IPS-NIHi11 (cell line): ENCODE data around the gene SRGAP3.

Experiments used
- DNase-seq: peaks from one replicate; pipeline ENCODE4 v3.0.0; 2012; ENCODE audit warnings: mixed read lengths, low spot score

SRGAP3 gene

DNA sequence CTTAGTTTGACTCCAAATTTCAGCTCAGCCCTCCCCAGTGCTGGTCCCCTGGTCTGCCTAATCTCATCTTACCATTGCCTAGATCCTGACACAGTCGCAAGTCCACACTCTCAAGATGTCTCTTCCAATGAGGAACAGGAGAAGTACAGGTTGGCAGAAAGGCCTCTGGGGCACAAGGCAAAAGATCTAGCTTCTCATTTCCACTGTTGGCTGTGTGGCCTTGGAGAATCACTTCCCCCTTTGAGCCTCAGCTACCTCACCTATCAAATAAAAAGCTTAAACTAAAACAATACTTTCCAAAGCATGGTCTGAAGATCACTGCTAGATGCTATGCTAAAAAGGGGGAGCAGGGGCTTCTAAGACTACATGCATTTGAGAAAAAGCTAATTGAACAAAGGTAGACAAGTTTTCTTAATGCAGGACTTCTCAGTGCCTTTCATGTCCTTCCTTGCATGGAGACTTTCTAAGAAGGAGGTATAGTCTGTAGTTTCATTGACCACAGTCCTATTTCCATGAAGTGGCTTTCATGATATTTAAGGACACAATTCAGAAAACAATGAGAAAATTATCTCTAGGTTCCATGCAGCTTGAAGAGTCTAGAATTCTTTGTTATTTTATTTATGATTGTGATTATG, 168.1 kb downstream of the SRGAP3 start:
- no peak for DNase-seq

DNA sequence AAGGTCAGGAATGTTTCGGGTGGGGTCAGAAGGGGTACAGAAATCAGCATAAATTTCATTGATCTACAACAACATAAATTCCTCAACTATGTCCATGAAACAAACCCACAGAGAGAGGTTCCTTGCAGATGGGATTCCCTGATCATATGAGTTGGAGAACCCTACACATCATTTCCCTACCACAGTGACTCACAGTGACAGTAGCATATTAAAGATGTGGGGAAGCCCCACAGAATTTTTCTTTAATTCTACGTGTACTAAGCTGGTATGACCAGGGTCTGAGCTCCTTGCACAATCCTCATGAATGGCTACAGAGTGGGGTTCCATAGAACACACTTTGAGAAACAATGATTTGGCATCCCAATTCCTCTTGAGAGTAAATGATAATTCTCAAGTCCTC, 169.3 kb downstream of the SRGAP3 start:
- DNase-seq, result no peak

DNA sequence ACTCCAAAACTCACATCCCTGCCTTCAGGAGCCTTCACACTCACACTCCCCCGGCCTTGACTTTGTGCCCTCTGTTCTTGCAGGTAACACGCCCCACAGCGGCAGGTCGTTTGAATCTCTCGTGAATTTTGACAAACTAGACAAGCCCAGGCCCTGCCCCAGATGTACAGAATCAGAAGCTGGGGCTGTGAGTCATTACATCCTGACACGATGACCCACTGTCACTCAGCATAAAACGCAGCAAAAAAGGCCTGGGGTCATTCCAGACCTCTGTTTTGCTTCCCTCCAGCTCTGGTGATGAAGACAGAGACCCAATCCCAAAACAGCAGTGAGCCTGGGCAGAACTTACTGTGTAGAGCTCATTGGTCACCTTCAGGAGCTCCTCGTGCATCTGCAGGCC, 169.8 kb downstream of the SRGAP3 start:
- DNase-seq, result no peak

DNA sequence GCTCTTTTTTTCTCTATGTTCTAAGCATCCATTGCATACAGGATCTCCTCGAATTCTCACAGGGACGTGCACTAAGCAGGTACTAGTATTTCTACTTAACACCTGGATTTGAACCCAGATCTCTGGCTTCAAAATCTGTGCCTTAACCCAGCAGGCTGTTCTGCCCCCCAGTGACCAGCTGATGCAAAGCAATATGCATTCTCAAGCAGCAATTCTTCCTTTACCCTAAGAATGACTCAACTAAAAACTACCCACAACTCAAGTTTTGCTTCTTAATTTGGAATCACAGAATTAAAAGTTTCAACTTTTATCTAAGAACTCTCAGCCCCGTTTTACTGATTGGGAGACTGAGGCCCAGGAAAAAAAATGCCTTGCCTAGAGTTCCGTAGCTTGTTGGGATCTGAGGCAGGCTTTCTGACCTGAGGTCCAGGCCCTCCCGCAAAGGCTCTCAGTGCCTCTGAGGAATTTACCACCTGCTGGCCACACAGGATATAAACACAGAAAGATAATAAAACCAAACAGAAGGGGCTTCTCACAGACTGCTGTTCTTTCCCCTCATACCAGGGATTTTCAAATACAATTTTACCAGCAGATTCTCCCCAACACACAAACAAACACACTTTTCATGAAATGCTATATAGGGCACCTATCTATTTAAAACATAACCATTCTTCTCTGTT, 170.7 kb downstream of the SRGAP3 start:
- peak; percentile 53 for DNase-seq

DNA sequence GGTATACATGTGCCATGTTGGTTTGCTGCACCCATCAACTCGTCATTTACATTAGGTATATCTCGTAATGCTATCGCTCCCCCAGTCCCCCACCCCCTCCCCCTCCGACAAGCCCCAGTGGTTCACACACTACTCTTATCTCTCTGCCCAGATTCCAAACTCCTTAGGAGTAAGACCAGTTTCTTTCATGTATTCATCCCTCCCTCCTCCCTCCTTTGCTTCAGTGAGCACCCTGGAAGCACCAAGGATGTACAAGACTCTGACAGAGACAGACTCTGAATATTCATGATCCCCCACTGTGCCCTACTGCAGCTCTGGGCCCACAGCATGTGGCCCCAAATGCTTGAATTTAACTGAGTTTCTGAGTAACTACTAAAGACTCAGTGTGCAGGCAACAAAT, 172.4 kb downstream of the SRGAP3 start:
- DNase-seq, result no peak

DNA sequence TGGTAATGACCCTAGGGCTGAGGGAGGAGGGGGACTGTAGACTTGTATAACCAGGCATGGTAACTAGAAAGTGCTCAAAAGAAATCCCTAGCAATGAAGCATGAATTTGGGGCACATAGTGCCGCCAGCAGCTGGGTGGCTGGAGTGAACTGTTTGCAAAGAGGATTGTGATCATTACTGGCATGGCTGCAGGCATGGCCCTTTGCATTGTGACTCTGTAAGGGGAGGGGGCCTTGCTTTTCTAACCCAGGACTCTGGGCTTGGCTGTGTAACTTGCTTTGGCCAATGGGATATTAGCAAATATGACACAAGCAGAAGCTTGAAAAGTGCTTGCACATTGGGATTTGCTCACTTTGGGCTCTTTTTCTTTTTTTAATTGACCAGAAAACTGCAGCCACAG, 173.7 kb downstream of the SRGAP3 start:
- no peak for DNase-seq

DNA sequence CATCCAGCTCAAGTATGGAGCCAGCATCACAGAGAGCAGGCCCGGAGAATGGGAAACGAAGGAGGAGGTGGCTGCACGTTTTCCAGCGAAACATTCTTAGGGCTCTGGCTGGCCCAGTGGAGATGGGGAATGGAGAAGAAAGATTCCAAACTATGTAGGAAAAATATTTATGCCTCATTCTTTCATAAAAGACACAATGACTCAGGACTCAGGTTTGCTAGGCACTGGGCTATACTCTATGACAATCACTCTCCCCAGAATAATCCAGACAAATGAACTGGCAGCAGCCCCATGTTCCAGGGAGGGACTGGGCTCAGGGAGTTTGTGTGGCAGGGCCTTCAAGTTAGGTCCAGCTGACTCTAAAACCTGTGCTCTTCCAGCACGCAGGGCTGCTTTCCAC, 175.4 kb downstream of the SRGAP3 start:
- DNase-seq, result no peak

DNA sequence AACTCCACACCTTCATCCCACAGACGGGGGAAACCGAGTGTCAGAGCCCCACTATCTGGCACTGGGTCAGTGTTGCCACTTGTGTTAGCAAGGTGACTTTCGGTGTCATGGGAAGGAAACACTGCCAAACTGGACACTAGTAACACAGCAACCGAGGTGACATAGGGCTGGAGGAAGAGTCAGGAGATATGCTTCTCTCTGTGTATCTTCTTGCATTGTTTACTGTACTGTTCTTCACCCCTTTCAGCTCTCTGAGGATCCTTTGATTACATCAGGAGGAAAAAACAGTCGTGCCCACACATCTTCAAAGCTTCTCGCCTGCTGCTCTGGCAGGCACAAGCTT, 176.8 kb downstream of the SRGAP3 start:
- no peak for DNase-seq

DNA sequence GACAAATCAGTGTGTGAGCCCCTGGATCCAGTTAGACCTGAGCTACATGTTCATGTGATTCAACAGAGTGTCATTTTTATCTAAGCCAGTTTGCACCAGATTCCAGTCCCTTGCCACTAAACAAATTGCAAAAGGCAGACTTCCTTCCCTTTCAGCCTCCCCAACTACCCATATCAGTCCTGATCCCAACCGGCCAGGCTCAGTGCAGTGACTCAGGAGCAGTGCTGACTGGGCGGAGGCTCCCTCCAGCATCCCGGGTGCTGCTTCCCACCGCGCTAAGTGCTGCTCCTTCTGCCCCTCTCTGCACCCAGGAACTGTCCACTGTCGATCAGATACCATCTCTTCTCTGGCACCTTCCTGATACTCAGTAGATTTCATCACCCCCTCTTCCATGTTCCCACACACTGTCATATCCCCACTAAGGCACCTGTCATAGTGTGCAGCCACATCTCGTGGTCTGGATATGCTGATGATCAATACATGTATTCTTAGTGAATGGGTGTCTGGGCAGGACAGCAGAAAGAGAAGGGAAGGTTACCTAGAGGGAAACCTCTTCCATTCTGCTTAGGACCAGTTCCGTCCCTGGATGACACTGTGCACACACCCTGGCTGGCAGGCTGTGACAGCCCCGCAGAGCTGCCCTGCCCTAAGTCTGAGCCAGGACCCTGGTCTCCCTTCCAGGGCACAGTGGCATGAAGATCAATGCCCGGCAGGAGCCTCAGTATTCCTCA, 177.3 kb downstream of the SRGAP3 start:
- no peak for DNase-seq

DNA sequence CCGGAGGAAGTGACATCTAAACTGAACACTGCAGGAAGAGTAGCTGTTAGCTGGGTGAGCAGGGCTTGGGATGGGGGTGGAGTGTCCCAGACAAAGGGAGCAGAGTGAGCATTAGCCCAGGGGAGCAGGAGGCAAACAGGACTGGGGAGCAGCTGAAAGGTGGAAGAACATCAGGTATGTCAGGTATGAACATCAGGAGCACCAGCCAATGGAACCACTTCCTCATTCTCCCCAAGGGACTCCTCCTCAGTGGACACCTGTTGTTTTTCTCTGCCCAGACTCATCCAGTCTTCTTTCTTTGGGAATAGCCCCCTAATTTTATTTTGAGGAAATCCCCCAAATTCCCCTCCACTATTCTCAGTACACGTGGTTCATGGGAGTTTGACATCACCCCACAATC, 178.5 kb downstream of the SRGAP3 start:
- no peak for DNase-seq

DNA sequence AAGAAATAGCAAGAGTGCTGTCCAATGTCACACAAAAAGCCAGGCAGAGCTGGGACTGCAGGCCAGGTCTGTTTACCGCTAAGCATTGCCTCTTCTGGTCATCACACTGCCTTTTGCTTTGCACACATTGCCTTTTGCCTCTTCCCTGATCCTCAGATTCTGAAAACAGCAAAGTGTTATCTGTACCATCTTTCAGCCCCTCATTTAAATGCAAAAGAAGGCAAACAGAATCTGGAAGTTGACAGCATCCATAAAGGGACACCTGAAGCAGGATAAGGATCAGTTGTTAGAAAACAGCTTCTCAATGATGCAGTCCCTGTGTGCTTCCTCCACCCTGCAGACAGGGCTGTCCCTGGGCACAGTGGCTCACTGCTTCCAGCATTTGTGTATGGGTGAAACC, 179.5 kb downstream of the SRGAP3 start:
- DNase-seq, result no peak

DNA sequence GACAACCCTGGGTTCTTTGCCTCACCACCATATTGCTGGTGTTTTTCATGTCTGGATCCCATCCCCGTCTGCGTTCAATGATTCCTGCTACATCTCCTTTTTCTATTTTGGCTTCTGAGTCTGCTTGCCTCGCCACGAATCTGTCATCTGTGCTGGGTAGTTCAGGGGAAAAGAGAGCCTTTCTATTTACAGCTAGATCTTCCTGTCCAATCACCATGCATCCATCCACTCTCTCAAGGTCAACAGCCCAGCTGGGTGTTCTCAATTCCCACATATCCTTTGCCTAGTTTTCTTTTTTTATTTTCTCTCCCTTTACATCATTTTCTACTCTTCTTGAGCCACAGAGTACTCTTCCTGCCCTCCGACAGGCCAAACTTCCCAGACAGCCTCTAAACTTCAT, 181.4 kb downstream of the SRGAP3 start:
- DNase-seq, result no peak

DNA sequence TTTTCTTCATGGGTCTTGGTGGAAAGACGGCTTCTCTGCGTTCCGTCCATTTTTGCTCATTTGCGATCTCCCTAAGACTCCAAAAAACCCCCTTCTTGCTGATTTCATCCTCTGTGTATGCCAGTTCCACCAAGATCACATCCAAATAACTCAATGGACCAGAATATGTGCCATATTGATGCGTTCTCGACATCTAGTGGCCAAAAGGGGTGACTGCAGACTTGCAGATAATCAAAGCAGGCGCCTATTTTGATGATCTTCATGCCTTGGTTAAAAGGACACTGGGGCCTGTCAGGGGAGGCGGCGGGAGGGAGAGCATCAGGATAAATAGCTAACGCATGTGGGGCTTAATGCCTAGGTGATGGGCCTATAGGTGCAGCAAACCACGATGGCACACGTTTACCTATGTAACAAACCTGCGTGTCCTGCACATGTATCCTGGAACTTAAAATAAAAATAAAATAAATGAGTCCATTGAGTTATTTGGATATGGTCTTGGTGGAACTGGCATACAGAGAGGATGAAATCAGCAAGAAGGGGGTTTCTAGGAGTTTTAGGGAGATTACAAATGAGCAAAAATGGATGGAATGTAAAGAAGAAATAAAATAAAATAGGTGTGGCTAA, 182.0 kb downstream of the SRGAP3 start:
- DNase-seq, result peak; percentile 68

DNA sequence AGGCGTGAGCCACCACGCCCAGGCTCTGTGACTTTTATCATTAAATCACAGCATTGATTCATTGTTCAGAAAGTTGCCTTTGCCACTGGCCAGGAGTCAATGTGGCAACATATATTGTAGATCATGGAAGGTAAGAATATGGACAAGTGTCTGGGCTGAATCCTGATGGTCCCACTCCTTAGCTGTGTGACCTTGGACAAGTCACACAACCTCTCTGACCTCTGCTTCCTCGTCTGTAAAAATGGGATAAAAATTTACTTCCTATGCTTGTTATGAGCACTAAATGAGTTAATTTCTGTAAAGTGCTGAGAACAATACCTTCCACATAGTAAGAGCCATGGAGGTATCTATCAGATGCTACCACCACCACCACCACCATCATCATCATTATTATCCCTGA, 182.7 kb downstream of the SRGAP3 start:
- DNase-seq, result no peak

DNA sequence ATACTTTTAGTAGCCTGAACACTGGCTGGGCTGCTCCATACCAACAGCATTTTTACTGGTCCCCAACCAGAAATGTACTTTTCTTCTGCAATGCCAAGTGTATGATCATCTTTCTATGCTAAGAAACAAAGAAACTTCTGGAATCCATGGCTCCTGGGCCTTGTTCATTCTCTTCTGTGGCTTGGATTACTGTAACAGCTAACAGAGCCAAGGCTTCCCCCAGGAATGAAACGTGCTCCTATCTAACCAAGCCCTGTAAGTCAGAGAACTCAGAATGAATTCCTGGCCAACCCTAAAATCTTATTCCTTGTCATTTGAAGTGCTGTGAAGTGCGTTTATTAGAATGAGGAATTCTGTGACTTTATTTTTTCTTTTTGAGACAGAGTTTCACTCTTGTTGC, 183.3 kb downstream of the SRGAP3 start:
- no peak for DNase-seq

DNA sequence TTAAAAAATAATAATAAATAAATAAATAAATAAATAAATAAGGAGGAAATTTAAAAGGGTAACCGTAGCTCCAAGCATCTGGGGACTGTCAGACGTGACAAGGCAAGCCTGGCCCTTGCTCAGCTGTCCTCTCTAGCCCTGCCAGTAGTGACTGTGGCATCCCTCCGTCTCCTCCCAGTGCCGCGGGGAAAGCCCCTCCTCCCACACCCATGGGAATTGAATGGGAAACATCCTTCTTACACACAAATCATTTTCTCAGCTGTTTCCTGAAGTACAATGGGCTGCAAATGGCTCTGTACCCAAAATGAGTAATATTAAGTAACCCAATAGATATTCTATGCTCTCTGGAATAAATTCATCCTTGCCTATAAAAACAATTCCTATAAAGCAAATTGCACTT, 184.6 kb downstream of the SRGAP3 start:
- no peak for DNase-seq

DNA sequence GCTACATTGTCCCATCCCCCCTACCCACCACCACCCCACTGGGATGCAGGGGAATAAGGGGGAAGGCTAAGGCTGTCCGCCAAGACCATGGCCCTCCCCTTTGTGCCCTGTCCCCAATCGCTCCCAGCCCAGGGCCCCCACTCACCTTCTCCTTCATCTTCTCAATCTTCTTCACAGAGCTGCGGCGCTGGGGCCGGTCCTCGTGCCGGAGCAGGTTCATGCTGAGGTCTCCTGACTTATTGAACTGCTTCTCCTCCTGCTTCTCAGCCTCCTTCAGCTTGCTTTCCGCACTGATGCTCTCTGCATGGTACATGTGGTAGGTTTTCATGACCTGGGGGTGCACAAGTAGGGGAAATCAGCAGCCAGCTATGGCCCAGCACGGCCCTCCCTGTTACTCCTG, 185.2 kb downstream of the SRGAP3 start:
- DNase-seq, result no peak

DNA sequence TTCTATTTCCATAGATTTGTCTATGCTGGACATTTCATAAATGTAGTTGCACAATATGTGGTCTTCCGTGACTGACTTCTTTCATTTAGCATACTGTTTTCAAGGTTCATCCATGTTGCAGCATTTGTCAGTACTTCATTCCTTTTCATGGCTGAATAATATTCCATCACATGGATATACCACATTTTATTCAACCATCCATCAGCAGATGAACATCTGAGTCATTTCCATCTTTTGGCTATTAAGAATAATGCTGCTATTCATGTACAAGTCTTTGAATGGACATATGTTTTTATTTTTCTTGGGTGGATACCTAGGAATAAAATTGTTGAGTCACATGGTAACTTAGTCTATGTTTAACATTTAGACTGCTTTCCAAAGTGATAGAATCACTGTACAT, 186.9 kb downstream of the SRGAP3 start:
- no peak for DNase-seq

DNA sequence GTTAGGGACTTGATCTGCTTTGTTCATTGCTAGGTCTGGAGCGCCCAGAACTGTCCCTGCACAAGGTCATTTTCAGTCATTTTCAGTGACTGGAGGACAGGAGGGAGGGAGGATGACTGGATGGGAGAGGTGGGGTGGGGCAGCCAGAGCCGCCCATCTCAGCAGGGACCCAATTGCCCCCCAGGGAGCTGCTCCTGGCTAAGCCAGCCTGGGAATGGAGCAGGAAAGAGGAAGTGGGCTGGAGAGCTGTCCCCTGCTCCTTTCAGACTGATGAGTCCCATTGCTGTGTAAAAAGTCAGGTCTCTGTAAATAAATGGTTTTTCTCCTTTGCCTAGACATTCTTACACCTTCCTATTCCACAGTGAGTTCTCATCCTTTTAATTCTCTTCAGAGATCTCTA, 187.8 kb downstream of the SRGAP3 start:
- DNase-seq, result no peak

DNA sequence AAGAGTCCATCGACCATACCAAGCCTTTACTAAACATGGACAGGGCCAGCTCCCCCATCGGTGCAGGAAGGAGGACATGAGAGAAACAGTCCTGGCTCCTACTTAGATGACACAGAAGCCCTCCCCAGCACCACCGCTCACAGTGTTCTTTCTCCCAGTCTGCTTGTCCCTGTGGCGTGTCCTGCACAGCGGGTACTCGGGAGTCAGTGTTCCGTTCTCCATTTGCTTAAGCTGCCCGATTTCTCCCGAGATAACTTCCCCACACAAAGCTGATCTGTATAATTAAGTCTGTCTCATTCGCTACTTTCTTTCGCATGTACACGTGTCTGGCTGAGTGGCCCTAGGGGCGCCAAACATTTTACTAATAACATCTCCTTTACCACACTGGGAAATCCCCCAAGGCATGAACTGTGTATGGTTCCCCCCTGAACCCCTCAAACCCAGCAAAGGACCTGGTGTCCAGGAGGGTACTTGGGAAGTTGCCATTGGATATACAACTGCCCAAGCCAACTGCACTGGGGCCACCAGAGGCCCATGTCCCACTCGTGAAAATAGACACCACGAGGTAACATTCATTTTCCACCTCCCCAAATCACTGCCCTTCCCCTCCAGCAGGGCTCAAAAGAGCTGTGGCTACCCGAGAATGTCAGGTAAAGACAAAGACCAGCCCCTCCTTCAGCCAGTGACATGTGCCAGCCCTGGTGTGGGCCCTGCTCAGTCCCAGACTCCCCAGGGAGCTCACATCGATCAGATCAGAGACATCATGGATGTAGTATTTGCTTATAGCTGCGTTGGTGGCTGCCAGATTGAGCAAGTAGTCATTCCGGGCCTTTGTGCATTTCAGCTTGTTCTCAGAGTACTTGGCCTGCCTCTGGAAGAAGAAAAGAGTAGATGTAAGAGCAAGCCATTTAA, 189.7 kb downstream of the SRGAP3 start:
- DNase-seq, result no peak

DNA sequence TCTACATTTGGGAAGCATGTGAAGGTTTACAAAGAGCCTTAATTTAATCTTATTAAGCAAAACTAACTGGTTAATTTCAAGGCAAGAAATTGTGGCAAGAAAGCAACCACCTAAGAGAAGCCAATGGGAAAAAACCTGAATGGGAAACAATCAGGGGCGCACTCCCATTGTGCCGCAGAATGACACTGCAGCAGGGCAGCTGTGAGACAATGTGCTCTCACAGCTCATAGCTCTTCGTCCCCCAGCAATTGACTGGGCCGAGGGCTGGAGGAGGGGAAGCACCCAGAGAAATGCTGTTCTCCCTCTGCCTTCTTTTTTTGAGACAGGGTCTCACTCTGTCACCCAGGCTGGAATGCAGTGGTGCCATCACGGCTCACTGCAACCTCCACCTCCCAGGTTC, 192.9 kb downstream of the SRGAP3 start:
- DNase-seq, result no peak
